COLO829 (cell line): ENCODE data around the gene ACOX1.
"Not testable (repeated sequence)": the region's sequence is repeated elsewhere in the genome, so short reads cannot be mapped to it uniquely, and the experiment has no call there.

Experiments used
- DNase-seq: peaks from one replicate; pipeline ENCODE4 v3.0.0; 2012; ENCODE audit warnings: low spot score

Gene ACOX1

GRCh38 chr17:75981019-75981615 lies 2.2 kb upstream of the ACOX1 start:
- no peak for DNase-seq

GRCh38 chr17:75980188-75981018 lies 1.4 kb upstream of the ACOX1 start:
- DNase-seq, result no peak

GRCh38 chr17:75979705-75980187 lies 780 bp upstream of the ACOX1 start:
- DNase-seq, result no peak

- no peak for DNase-seq
Measured at GRCh38 chr17:75976175-75976848, 2.7 kb downstream of the ACOX1 start.

GRCh38 chr17:75975757-75976174 lies 3.2 kb downstream of the ACOX1 start:
- no peak for DNase-seq

- DNase-seq, result not testable (repeated sequence)
Measured at GRCh38 chr17:75975187-75975586, 3.8 kb downstream of the ACOX1 start.

GRCh38 chr17:75970626-75971025 lies 8.3 kb downstream of the ACOX1 start:
- DNase-seq, result no peak

GRCh38 chr17:75970011-75970523 lies 8.9 kb downstream of the ACOX1 start:
- DNase-seq, result no peak

GRCh38 chr17:75969044-75969443 lies 9.9 kb downstream of the ACOX1 start:
- DNase-seq, result not testable (repeated sequence)

- DNase-seq, result no peak
Measured at GRCh38 chr17:75965468-75965867, 13.5 kb downstream of the ACOX1 start.

GRCh38 chr17:75959839-75960511 lies 19.0 kb downstream of the ACOX1 start:
- no peak for DNase-seq

GRCh38 chr17:75959051-75959838 lies 19.7 kb downstream of the ACOX1 start:
- no peak for DNase-seq

GRCh38 chr17:75950855-75951554 lies 28.0 kb downstream of the ACOX1 start:
- DNase-seq, result no peak

GRCh38 chr17:75950421-75950820 lies 28.5 kb downstream of the ACOX1 start:
- no peak for DNase-seq

GRCh38 chr17:75945211-75945610 lies 33.8 kb downstream of the ACOX1 start:
- DNase-seq, result no peak

GRCh38 chr17:75943491-75943890 lies 35.5 kb downstream of the ACOX1 start:
- no peak for DNase-seq

- no peak for DNase-seq
Measured at GRCh38 chr17:75942473-75942872, 36.5 kb downstream of the ACOX1 start.

GRCh38 chr17:75941442-75941819 lies 37.5 kb downstream of the ACOX1 start:
- DNase-seq, result no peak

- DNase-seq, result peak; percentile 96
Measured at GRCh38 chr17:75940727-75941441, 38.1 kb downstream of the ACOX1 start, which contains the start of gene FBF1. FBF1 (minus strand) TSS chr17:75941042; CDS start chr17:75938149, 2,893 bp downstream.

- DNase-seq, result no peak
Measured at GRCh38 chr17:75937652-75938051, 41.3 kb downstream of the ACOX1 start.
